ENCODE results near the gene MUC6. TPM values are rescaled to one million over a fixed set of nuclear protein-coding genes. Genes with fewer than 3 reads are reported as not detected.
"Not testable (repeated sequence)": the region's sequence is repeated elsewhere in the genome, so short reads cannot be mapped to it uniquely, and the experiment has no call there.

MUC6 gene
- total RNA-seq, 6 experiments from 2014 or later: not detected

GRCh38 chr11:977830-978720, 58.4 kb downstream of the MUC6 start:
- DNase-seq: no peak
- no peak for TF ChIP-seq CTCF (IDR thresholded peaks at IDR 0.05)
- Mint-ChIP-seq H3K4me1 (ENCODE audit: low read depth) (peaks cover 4% of the 10 kb centered on the region; the same call in 1 of the 2 replicates), H3K4me3 (no peak overlapping the region), H3K27me3 (ENCODE audit: insufficient read depth) (peaks cover 5% of the 10 kb centered on the region; the same call in 1 of the 2 replicates), H3K27ac (no peak overlapping the region), H3K36me3 (ENCODE audit: low read depth) (peaks cover 40% of the 10 kb centered on the region), H3K9me3 (no peaks in the 10 kb centered on the region)

GRCh38 chr11:976431-977160, 59.9 kb downstream of the MUC6 start:
- no peak for TF ChIP-seq CTCF (IDR thresholded peaks at IDR 0.05)
- no peak overlapping the region for H3K27ac Mint-ChIP-seq
- DNase-seq: no peak
- peaks cover 40% of the 10 kb centered on the region for H3K36me3 Mint-ChIP-seq (ENCODE audit: low read depth)
- H3K27me3 Mint-ChIP-seq (ENCODE audit: insufficient read depth): peaks cover 5% of the 10 kb centered on the region; the same call in 1 of the 2 replicates
- no peaks in the 10 kb centered on the region for H3K9me3 Mint-ChIP-seq
- H3K4me1 Mint-ChIP-seq (ENCODE audit: low read depth): peaks cover 4% of the 10 kb centered on the region; the same call in 1 of the 2 replicates
- H3K4me3 Mint-ChIP-seq: no peak overlapping the region

GRCh38 chr11:975827-976226, 60.7 kb downstream of the MUC6 start:
- no peak overlapping the region for H3K4me3 Mint-ChIP-seq
- H3K27me3 Mint-ChIP-seq (ENCODE audit: insufficient read depth): peaks cover 5% of the 10 kb centered on the region; the same call in 1 of the 2 replicates
- peak; percentile 29; the same call in 1 of the 2 replicates for TF ChIP-seq CTCF (IDR thresholded peaks at IDR 0.05)
- H3K36me3 Mint-ChIP-seq (ENCODE audit: low read depth): peaks cover 38% of the 10 kb centered on the region
- H3K27ac Mint-ChIP-seq: no peak overlapping the region
- H3K9me3 Mint-ChIP-seq: no peaks in the 10 kb centered on the region
- DNase-seq: no peak
- H3K4me1 Mint-ChIP-seq (ENCODE audit: low read depth): peaks cover 4% of the 10 kb centered on the region; the same call in 1 of the 2 replicates

- H3K4me1 Mint-ChIP-seq (ENCODE audit: low read depth); H3K27ac Mint-ChIP-seq; H3K9me3 Mint-ChIP-seq; H3K27me3 Mint-ChIP-seq (ENCODE audit: insufficient read depth); H3K4me3 Mint-ChIP-seq; DNase-seq: not testable (repeated sequence)
- H3K36me3 Mint-ChIP-seq (ENCODE audit: low read depth): peaks cover 34% of the 10 kb centered on the region
Observed at GRCh38 chr11:975376-975775, 61.1 kb downstream of the MUC6 start.

- no peak for DNase-seq
- no peak overlapping the region for H3K4me3 Mint-ChIP-seq
- peaks cover 3% of the 10 kb centered on the region; the same call in 1 of the 2 replicates for H3K27me3 Mint-ChIP-seq (ENCODE audit: insufficient read depth)
- H3K36me3 Mint-ChIP-seq (ENCODE audit: low read depth): peaks cover 26% of the 10 kb centered on the region
- no peaks in the 10 kb centered on the region for H3K9me3 Mint-ChIP-seq
- peaks cover 4% of the 10 kb centered on the region; the same call in 1 of the 2 replicates for H3K4me1 Mint-ChIP-seq (ENCODE audit: low read depth)
- H3K27ac Mint-ChIP-seq: no peak overlapping the region
- TF ChIP-seq CTCF (IDR thresholded peaks at IDR 0.05): no peak
Observed at GRCh38 chr11:973237-973636, 63.3 kb downstream of the MUC6 start.
